Smooth muscle cell (in vitro differentiated cells): ENCODE results near the gene KRT82. TPM values are rescaled to one million over a fixed set of nuclear protein-coding genes. Genes with fewer than 3 reads are reported as not detected.

Experiments
- DNase-seq: peaks from one replicate; lab custom pipeline; 2025; ENCODE audit not compliant: unreplicated experiment; lab: John Stamatoyannopoulos, UW
- H2AFZ ChIP-seq: fragments of 200-600 bp; sonication (generic); 2 replicates; pipeline ENCODE4 v1.6.0; 2016; ENCODE audit warnings: antibody characterized with exemption, low read depth, mild to moderate bottlenecking
- H3F3A ChIP-seq: fragments of 200-600 bp; sonication (generic); 2 replicates; pipeline ENCODE4 v1.6.0; 2017; ENCODE audit warnings: antibody characterized with exemption, low read depth
- H3K27ac ChIP-seq: fragments of 200-600 bp; sonication (generic); 2 replicates; pipeline ENCODE4 v1.5.1; 2016; ENCODE audit warnings: low read depth, mild to moderate bottlenecking
- H3K27me3 ChIP-seq: fragments of 200-600 bp; sonication (generic); 2 replicates; pipeline ENCODE4 v1.6.1; 2016; ENCODE audit warnings: low read depth, mild to moderate bottlenecking
- H3K36me3 ChIP-seq: fragments of 200-600 bp; sonication (generic); 2 replicates; pipeline ENCODE4 v1.5.1; 2016; ENCODE audit warnings: low read depth
- H3K4me1 ChIP-seq: fragments of 200-600 bp; sonication (generic); 2 replicates; pipeline ENCODE4 v1.5.1; 2016; ENCODE audit warnings: low read depth
- H3K4me2 ChIP-seq: fragments of 200-600 bp; sonication (generic); 2 replicates; pipeline ENCODE4 v1.6.0; 2016; ENCODE audit warnings: mild to moderate bottlenecking
- H3K4me3 ChIP-seq: fragments of 200-600 bp; sonication (generic); 2 replicates; pipeline ENCODE4 v1.5.1; 2016; ENCODE audit warnings: mild to moderate bottlenecking
- H3K79me2 ChIP-seq: fragments of 200-600 bp; sonication (generic); 2 replicates; pipeline ENCODE4 v1.6.0; 2016; ENCODE audit warnings: low read depth, mild to moderate bottlenecking
- H3K9ac ChIP-seq: fragments of 200-600 bp; sonication (generic); 2 replicates; pipeline ENCODE4 v1.6.0; 2016; ENCODE audit warnings: low read depth
- H3K9me3 ChIP-seq: fragments of 200-600 bp; sonication (generic); replicated peaks from 2 replicates; pipeline ENCODE4 v1.5.1; 2016; ENCODE audit warnings: low read depth
- H4K20me1 ChIP-seq: fragments of 200-600 bp; sonication (generic); 2 replicates; pipeline ENCODE4 v1.6.0; 2016; ENCODE audit warnings: low read depth
- CTCF ChIP-seq: fragments of 200-600 bp; sonication (generic); IDR thresholded peaks from 2 replicates; pipeline ENCODE4 v1.5.1; 2017; ENCODE audit warnings: borderline replicate concordance, mild to moderate bottlenecking, antibody characterized with exemption; ENCODE audit not compliant: insufficient read depth, poor library complexity, severe bottlenecking
- WGBS: methylation state at CpG from one replicate; pipeline ENCODE4 v1.1.7; 2016; ENCODE audit warnings: low lambda C conversion rate; 5-methylcytosine and 5-hydroxymethylcytosine counted together
- polyA plus RNA-seq: library from polyadenylated mRNA; unstranded; fragments of >200 nt; fragmentation: Nextera tagmentation; extraction: Ambion mirVana; gene quantifications from 2 replicates; pipeline ENCODE4 v1.2.1, GENCODE V29; 2016
- total RNA-seq: library from RNA; depleted of rRNA; stranded (reverse); fragments of >200 nt; gene quantifications from 2 replicates; pipeline ENCODE4 v1.2.3, GENCODE V29; 2014

The KRT82 gene
- total and polyA plus RNA-seq, 2 experiments from 2014 or later = 0.23 TPM; not detected in 1

- Histone ChIP-seq H3F3A (peaks cover 8% of the 10 kb centered on the region), H3K9me3 (no peaks in the 10 kb centered on the region), H3K27me3 (peaks cover 32% of the 10 kb centered on the region), H3K79me2 (no peaks in the 10 kb centered on the region), H3K4me1 (no peaks in the 10 kb centered on the region), H3K36me3 (no peaks in the 10 kb centered on the region), H2AFZ (no peak within 1 kb of the TSS), H3K27ac (no peak within 1 kb of the TSS), H4K20me1 (no peaks in the 10 kb centered on the region), H3K4me3 (no peak within 1 kb of the TSS), H3K4me2 (no peak within 1 kb of the TSS), H3K9ac (no peak within 1 kb of the TSS)
- TF ChIP-seq CTCF = no peak
- WGBS = 86% methylated on average over 20 of the region's 20 CpGs
- DNase-seq = no peak
Observed at GRCh38 chr12:52434081-52434733, 28.1 kb upstream of the KRT82 start, which contains the start of gene KRT75. Gene KRT75, minus strand, starts transcription at chr12:52434371. Its CDS starts 67 bp downstream, at chr12:52434304.

- Histone ChIP-seq H3K9me3 (no peaks in the 10 kb centered on the region), H3K27ac (no peak overlapping the region), H3K4me3 (no peak overlapping the region), H3K36me3 (no peaks in the 10 kb centered on the region), H3K4me2 (no peak overlapping the region), H3K79me2 (no peaks in the 10 kb centered on the region), H4K20me1 (no peaks in the 10 kb centered on the region), H3K27me3 (peaks cover 34% of the 10 kb centered on the region), H3K4me1 (no peaks in the 10 kb centered on the region), H3F3A (peaks cover 8% of the 10 kb centered on the region), H3K9ac (no peak overlapping the region), H2AFZ (no peak overlapping the region)
- WGBS = 96% methylated on average over 12 of the region's 12 CpGs
- no peak for DNase-seq
- no peak for TF ChIP-seq CTCF
Observed at GRCh38 chr12:52433501-52434080, 27.5 kb upstream of the KRT82 start.

GRCh38 chr12:52432559-52433207 is 26.5 kb upstream of the KRT82 start:
- H3K9ac ChIP-seq = no peak overlapping the region
- no peaks in the 10 kb centered on the region for H3K4me1 ChIP-seq
- peaks cover 34% of the 10 kb centered on the region for H3K27me3 ChIP-seq
- no peak overlapping the region for H2AFZ ChIP-seq
- H3F3A ChIP-seq = peaks cover 8% of the 10 kb centered on the region
- no peak overlapping the region for H3K27ac ChIP-seq
- DNase-seq = no peak
- no peak overlapping the region for H3K4me2 ChIP-seq
- H3K9me3 ChIP-seq = no peaks in the 10 kb centered on the region
- H3K4me3 ChIP-seq = no peak overlapping the region
- no peak for TF ChIP-seq CTCF
- H3K79me2 ChIP-seq = no peaks in the 10 kb centered on the region
- WGBS = 90% methylated on average over 6 of the region's 6 CpGs
- H3K36me3 ChIP-seq = no peaks in the 10 kb centered on the region
- H4K20me1 ChIP-seq = no peaks in the 10 kb centered on the region
